ENCODE data around the gene CASP2. TPM values are rescaled to one million over a fixed set of nuclear protein-coding genes. Genes with fewer than 3 reads are reported as not detected.

CASP2 gene
- polyA plus RNA-seq, 3 donors = 7.9 to 30.2 (median 12.2) TPM

DNA sequence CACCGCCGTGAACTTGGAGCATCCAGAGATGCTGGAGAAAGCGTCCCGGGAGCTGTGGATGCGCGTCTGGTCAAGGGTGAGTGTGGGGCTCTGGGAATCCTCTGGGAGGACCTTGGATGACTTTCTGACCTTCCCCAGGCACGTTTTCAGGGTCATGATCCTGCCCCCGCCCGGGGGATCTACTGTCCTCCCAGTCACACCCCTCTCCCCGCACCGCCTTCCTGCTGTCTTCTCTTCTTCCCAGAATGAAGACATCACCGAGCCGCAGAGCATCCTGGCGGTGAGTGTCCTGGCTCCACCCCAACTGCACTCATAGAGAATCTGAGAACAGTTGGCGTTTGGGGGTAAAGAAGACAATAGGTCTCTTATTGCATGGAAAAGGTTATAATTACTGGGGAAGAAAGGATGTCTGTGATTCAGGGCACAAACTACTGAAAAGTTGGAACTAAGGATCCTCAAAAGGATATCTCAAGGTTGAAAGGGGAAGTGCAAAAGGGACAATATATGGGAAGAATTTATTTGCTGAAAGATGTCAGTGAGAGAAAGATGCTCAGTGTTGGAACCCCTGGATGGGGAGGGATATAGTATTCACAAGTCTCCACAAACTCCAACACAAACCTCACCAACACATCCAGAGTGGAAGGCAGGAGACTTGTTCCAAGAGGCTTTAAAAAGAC, 23.0 kb upstream of the CASP2 start:
- peaks cover 0 to 2% (median 0%) of the 10 kb centered on the region in 3 donors for H3K27me3 Mint-ChIP-seq (ENCODE audit: low read depth in 3 of 3)
- Histone ChIP-seq H3K4me2 (replicated peaks; ENCODE audit: extremely low read depth, low read length, poor library complexity, severe bottlenecking) (peak overlapping the region; percentile 83), H3K9ac (ENCODE audit: insufficient read depth, low read length, poor library complexity, severe bottlenecking) (no peak overlapping the region), H3K36me3 (replicated peaks in 1 of 2; ENCODE audit: control insufficient read depth in 1 of 2, insufficient read depth in 2 of 2, low read length in 2 of 2) (peaks cover 38 to 52% of the 10 kb centered on the region in 2 donors), H3K4me1 (ENCODE audit: control insufficient read depth in 1 of 2, insufficient read depth in 2 of 2, low read length in 2 of 2) (peaks cover 21 to 26% of the 10 kb centered on the region in 2 donors), H3K79me2 (ENCODE audit: insufficient read depth, low read length) (peaks cover 39% of the 10 kb centered on the region), H2AFZ (ENCODE audit: insufficient read depth, low read depth, low read length, poor library complexity, severe bottlenecking) (no peak overlapping the region), H3K9me3 (replicated peaks in 1 of 2; ENCODE audit: control insufficient read depth in 1 of 2, insufficient read depth in 1 of 2, low read length in 2 of 2) (no peaks in the 10 kb centered on the region), H3K27ac (ENCODE audit: low read depth in 1 of 2, low read length in 2 of 2) (peak overlapping the region in 1 of 2 donors; percentile 91), H4K20me1 (ENCODE audit: insufficient read depth, low read length) (peaks cover 44% of the 10 kb centered on the region), H3K4me3 (replicated peaks in 1 of 3; ENCODE audit: low read depth in 2 of 3, low read length in 3 of 3) (peak overlapping the region in 1 of 3 experiments; percentile 99), H3K27me3 (ENCODE audit: control insufficient read depth in 2 of 2, insufficient read depth in 2 of 2, low read length in 2 of 2) (no peaks in the 10 kb centered on the region)
- H3K9me3 Mint-ChIP-seq = peaks cover 0 to 4% (median 0%) of the 10 kb centered on the region in 7 donors
- H3K36me3 Mint-ChIP-seq = peaks cover 54 to 55% of the 10 kb centered on the region in 2 donors
- TF ChIP-seq CTCF (IDR thresholded peaks at IDR 0.05) = no peak
- intact Hi-C loops (cut with micrococcal nuclease) = no loop called here
- peak overlapping the region; percentile 34 to 96 for H3K4me3 Mint-ChIP-seq
- peak overlapping the region in 4 of 7 donors; percentile 10 to 51 (median 33) for H3K27ac Mint-ChIP-seq
- no peak for DNase-seq
- WGBS (ENCODE audit: insufficient coverage) = 73% methylated on average over 3 of the region's 15 CpGs
- peaks cover 33% of the 10 kb centered on the region for H3K4me1 Mint-ChIP-seq

- Histone ChIP-seq H3K79me2 (ENCODE audit: insufficient read depth, low read length) (peaks cover 24% of the 10 kb centered on the region), H3K4me1 (ENCODE audit: control insufficient read depth in 1 of 2, insufficient read depth in 2 of 2, low read length in 2 of 2) (peaks cover 13 to 14% of the 10 kb centered on the region in 2 donors), H3K4me2 (replicated peaks; ENCODE audit: extremely low read depth, low read length, poor library complexity, severe bottlenecking) (no peak overlapping the region), H3K36me3 (replicated peaks in 1 of 2; ENCODE audit: control insufficient read depth in 1 of 2, insufficient read depth in 2 of 2, low read length in 2 of 2) (peaks cover 38 to 74% of the 10 kb centered on the region in 2 donors), H3K4me3 (replicated peaks in 1 of 3; ENCODE audit: low read depth in 2 of 3, low read length in 3 of 3) (no peak overlapping the region), H4K20me1 (ENCODE audit: insufficient read depth, low read length) (peaks cover 44% of the 10 kb centered on the region), H3K9me3 (replicated peaks in 1 of 2; ENCODE audit: control insufficient read depth in 1 of 2, insufficient read depth in 1 of 2, low read length in 2 of 2) (no peaks in the 10 kb centered on the region), H3K27ac (ENCODE audit: low read depth in 1 of 2, low read length in 2 of 2) (peak overlapping the region in 1 of 2 donors; percentile 22), H3K9ac (ENCODE audit: insufficient read depth, low read length, poor library complexity, severe bottlenecking) (no peak overlapping the region), H3K27me3 (ENCODE audit: control insufficient read depth in 2 of 2, insufficient read depth in 2 of 2, low read length in 2 of 2) (no peaks in the 10 kb centered on the region), H2AFZ (ENCODE audit: insufficient read depth, low read depth, low read length, poor library complexity, severe bottlenecking) (no peak overlapping the region)
- peak overlapping the region in 3 of 7 donors; percentile 6 to 57 (median 35) for H3K27ac Mint-ChIP-seq
- H3K9me3 Mint-ChIP-seq = no peaks in the 10 kb centered on the region
- no peak overlapping the region for H3K4me3 Mint-ChIP-seq
- no peak for DNase-seq
- H3K27me3 Mint-ChIP-seq (ENCODE audit: low read depth in 3 of 3) = peaks cover 0 to 2% (median 0%) of the 10 kb centered on the region in 3 donors
- no peak for TF ChIP-seq CTCF (IDR thresholded peaks at IDR 0.05)
- H3K4me1 Mint-ChIP-seq = peaks cover 29% of the 10 kb centered on the region
- intact Hi-C loops (cut with micrococcal nuclease) = no loop called here
- 35% methylated on average over 4 of the region's 5 CpGs for WGBS (ENCODE audit: insufficient coverage)
- H3K36me3 Mint-ChIP-seq = peaks cover 61% of the 10 kb centered on the region in 2 donors
Measured at GRCh38 chr7:143269251-143269650, 18.9 kb upstream of the CASP2 start.

All from CD14-positive monocyte (primary cell).